C4-2B (cell line): ENCODE data around the gene NBPF1.
"Not testable (repeated sequence)": the region's sequence is repeated elsewhere in the genome, so short reads cannot be mapped to it uniquely, and the experiment has no call there.

Source experiments
- H3K27ac ChIP-seq: fragments of 450-650 bp; 2 replicates; pipeline ENCODE4 v1.5.1; 2017
- CTCF ChIP-seq: fragments of 450-650 bp; conservative IDR thresholded peaks from 2 replicates; pipeline ENCODE4 v1.5.1; 2017; ENCODE audit warnings: mild to moderate bottlenecking
- ZFX ChIP-seq: fragments of 450-650 bp; IDR thresholded peaks from 2 replicates; pipeline ENCODE4 v1.6.1; 2017

NBPF1 gene

GRCh38 chr1:16613185-16614147 lies at the start of gene NBPF1:
Gene NBPF1, minus strand, starts transcription at chr1:16613564.
- TF ChIP-seq ZFX: peak; percentile 42
- no peak for TF ChIP-seq CTCF
- peak within 1 kb of the TSS; percentile 82 for H3K27ac ChIP-seq

- not testable (repeated sequence) for H3K27ac ChIP-seq
These were observed 44.9 kb upstream of the NBPF1 start for GRCh38 chr1:16658234-16658633.

GRCh38 chr1:16656981-16657683 lies 43.8 kb upstream of the NBPF1 start:
- not testable (repeated sequence) for H3K27ac ChIP-seq

GRCh38 chr1:16656574-16656973 lies 43.2 kb upstream of the NBPF1 start:
- H3K27ac ChIP-seq: not testable (repeated sequence)

- H3K27ac ChIP-seq: not testable (repeated sequence)
These were observed 38.2 kb upstream of the NBPF1 start for GRCh38 chr1:16651560-16651959.

- not testable (repeated sequence) for H3K27ac ChIP-seq
These were observed 36.6 kb upstream of the NBPF1 start for GRCh38 chr1:16649960-16650359.

GRCh38 chr1:16649390-16649789 lies 36.0 kb upstream of the NBPF1 start:
- H3K27ac ChIP-seq: not testable (repeated sequence)

GRCh38 chr1:16648756-16649155 lies 35.4 kb upstream of the NBPF1 start:
- H3K27ac ChIP-seq: not testable (repeated sequence)

- H3K27ac ChIP-seq: not testable (repeated sequence)
These were observed 34.9 kb upstream of the NBPF1 start for GRCh38 chr1:16648250-16648649.

- not testable (repeated sequence) for H3K27ac ChIP-seq
These were observed 34.1 kb upstream of the NBPF1 start for GRCh38 chr1:16647179-16648176.

- not testable (repeated sequence) for H3K27ac ChIP-seq
These were observed 33.4 kb upstream of the NBPF1 start for GRCh38 chr1:16646716-16647115.

GRCh38 chr1:16646061-16646664 lies 32.8 kb upstream of the NBPF1 start:
- not testable (repeated sequence) for H3K27ac ChIP-seq

GRCh38 chr1:16645271-16646060 lies 32.1 kb upstream of the NBPF1 start:
- peak overlapping the region; percentile 82 for H3K27ac ChIP-seq
